Measurements from ENCODE around the gene ARL6IP4.

The ARL6IP4 gene

GRCh38 chr12:122987086-122987951, 6.8 kb downstream of the ARL6IP4 start:
- H3K79me2 ChIP-seq (ENCODE audit: low read length) = peaks cover under 1% of the 10 kb centered on the region; the same call in 1 of the 2 replicates
- TF ChIP-seq EZH2phosphoT487 (IDR thresholded peaks at IDR 0.05; ENCODE audit: low read length) (no peak), EZH2 (optimal IDR thresholded peaks at IDR 0.05; ENCODE audit: low read depth, low read length) (no peak), CTCF (IDR thresholded peaks at IDR 0.05; ENCODE audit: low read length) (no peak)
- no peaks in the 10 kb centered on the region for H4K20me1 ChIP-seq (ENCODE audit: insufficient read depth, low read length)
- no peak overlapping the region for H3K9ac ChIP-seq (ENCODE audit: low read length)
- H3K9me2 ChIP-seq (replicated peaks; ENCODE audit: insufficient read depth, low read length) = no peaks in the 10 kb centered on the region
- H3K4me2 ChIP-seq (ENCODE audit: low read depth, low read length) = no peak overlapping the region
- no peaks in the 10 kb centered on the region for H3K27me3 ChIP-seq (replicated peaks; ENCODE audit: insufficient read depth, low read length)
- no peaks in the 10 kb centered on the region for H3K36me3 ChIP-seq (replicated peaks; ENCODE audit: insufficient read depth, low read length)
- no peaks in the 10 kb centered on the region for H3F3A ChIP-seq (ENCODE audit: insufficient read depth, low read length)
- no peak overlapping the region for H3K27ac ChIP-seq (ENCODE audit: low read length)
- H3K4me1 ChIP-seq (ENCODE audit: low read length) = no peaks in the 10 kb centered on the region
- H3K4me3 ChIP-seq (ENCODE audit: low read length) = no peak overlapping the region
- no peak overlapping the region for H2AFZ ChIP-seq (ENCODE audit: low read length)
- no peaks in the 10 kb centered on the region for H3K9me3 ChIP-seq (replicated peaks; ENCODE audit: insufficient read depth, low read length)
- no peak for DNase-seq

- H3K27ac ChIP-seq (ENCODE audit: low read length) = no peak overlapping the region
- no peak overlapping the region for H2AFZ ChIP-seq (ENCODE audit: low read length)
- H4K20me1 ChIP-seq (ENCODE audit: insufficient read depth, low read length) = no peaks in the 10 kb centered on the region
- DNase-seq = no peak
- H3K4me3 ChIP-seq (ENCODE audit: low read length) = no peak overlapping the region
- H3F3A ChIP-seq (ENCODE audit: insufficient read depth, low read length) = no peaks in the 10 kb centered on the region
- TF ChIP-seq EZH2phosphoT487 (IDR thresholded peaks at IDR 0.05; ENCODE audit: low read length) (no peak), EZH2 (optimal IDR thresholded peaks at IDR 0.05; ENCODE audit: low read depth, low read length) (no peak), CTCF (IDR thresholded peaks at IDR 0.05; ENCODE audit: low read length) (no peak)
- no peaks in the 10 kb centered on the region for H3K27me3 ChIP-seq (replicated peaks; ENCODE audit: insufficient read depth, low read length)
- no peaks in the 10 kb centered on the region for H3K9me3 ChIP-seq (replicated peaks; ENCODE audit: insufficient read depth, low read length)
- no peak overlapping the region for H3K4me2 ChIP-seq (ENCODE audit: low read depth, low read length)
- H3K9ac ChIP-seq (ENCODE audit: low read length) = no peak overlapping the region
- no peaks in the 10 kb centered on the region for H3K36me3 ChIP-seq (replicated peaks; ENCODE audit: insufficient read depth, low read length)
- H3K4me1 ChIP-seq (ENCODE audit: low read length) = no peaks in the 10 kb centered on the region
- H3K79me2 ChIP-seq (ENCODE audit: low read length) = no peaks in the 10 kb centered on the region
- H3K9me2 ChIP-seq (replicated peaks; ENCODE audit: insufficient read depth, low read length) = no peaks in the 10 kb centered on the region
These were observed 7.6 kb downstream of the ARL6IP4 start for GRCh38 chr12:122988036-122988435.

- no peaks in the 10 kb centered on the region for H3K79me2 ChIP-seq (ENCODE audit: low read length)
- H4K20me1 ChIP-seq (ENCODE audit: insufficient read depth, low read length) = no peaks in the 10 kb centered on the region
These were observed 8.2 kb downstream of the ARL6IP4 start for GRCh38 chr12:122988612-122989212.

More at GRCh38 chr12:122988612-122989212, 8.2 kb downstream of the ARL6IP4 start:
- no peaks in the 10 kb centered on the region for H3K27me3 ChIP-seq (replicated peaks; ENCODE audit: insufficient read depth, low read length)
- no peaks in the 10 kb centered on the region for H3F3A ChIP-seq (ENCODE audit: insufficient read depth, low read length)
- no peak for TF ChIP-seq CTCF (IDR thresholded peaks at IDR 0.05; ENCODE audit: low read length)
- no peak for TF ChIP-seq EZH2 (optimal IDR thresholded peaks at IDR 0.05; ENCODE audit: low read depth, low read length)
- TF ChIP-seq EZH2phosphoT487 (IDR thresholded peaks at IDR 0.05; ENCODE audit: low read length) = no peak
- H3K9ac ChIP-seq (ENCODE audit: low read length) = no peak overlapping the region
- no peak overlapping the region for H2AFZ ChIP-seq (ENCODE audit: low read length)
- H3K9me3 ChIP-seq (replicated peaks; ENCODE audit: insufficient read depth, low read length) = no peaks in the 10 kb centered on the region
- H3K4me3 ChIP-seq (ENCODE audit: low read length) = no peak overlapping the region
- no peak for DNase-seq
- no peak overlapping the region for H3K4me2 ChIP-seq (ENCODE audit: low read depth, low read length)
- no peaks in the 10 kb centered on the region for H3K9me2 ChIP-seq (replicated peaks; ENCODE audit: insufficient read depth, low read length)
- H3K27ac ChIP-seq (ENCODE audit: low read length) = no peak overlapping the region
- H3K4me1 ChIP-seq (ENCODE audit: low read length) = no peaks in the 10 kb centered on the region
- H3K36me3 ChIP-seq (replicated peaks; ENCODE audit: insufficient read depth, low read length) = no peaks in the 10 kb centered on the region

Measured in MM.1S (cell line).